GM13976 (cell line): Measurements from ENCODE around the gene SSPN.

Source experiments
- DNase-seq: peaks from one replicate; pipeline ENCODE4 v3.0.0; 2012; ENCODE audit warnings: low spot score
- in situ Hi-C: fragments of 300-500 bp; cut with MboI; formaldehyde crosslinking; loops from one replicate; pipeline ENCODE4 v1.12.0; 2022; ENCODE audit warnings: low sequenced_read_pairs, mixed read lengths, inconsistent platforms; ENCODE audit not compliant: unreplicated experiment
- TF ChIP-seq, protein P1 (sequence below): IDR thresholded peaks from 2 replicates; pipeline ENCODE4 v1.5.1; 2012; ENCODE audit warnings: borderline replicate concordance, mild to moderate bottlenecking; ENCODE audit not compliant: insufficient read depth; ENCODE audit errors: extremely low read depth, missing control alignments, control extremely low read depth

Gene SSPN

DNA sequence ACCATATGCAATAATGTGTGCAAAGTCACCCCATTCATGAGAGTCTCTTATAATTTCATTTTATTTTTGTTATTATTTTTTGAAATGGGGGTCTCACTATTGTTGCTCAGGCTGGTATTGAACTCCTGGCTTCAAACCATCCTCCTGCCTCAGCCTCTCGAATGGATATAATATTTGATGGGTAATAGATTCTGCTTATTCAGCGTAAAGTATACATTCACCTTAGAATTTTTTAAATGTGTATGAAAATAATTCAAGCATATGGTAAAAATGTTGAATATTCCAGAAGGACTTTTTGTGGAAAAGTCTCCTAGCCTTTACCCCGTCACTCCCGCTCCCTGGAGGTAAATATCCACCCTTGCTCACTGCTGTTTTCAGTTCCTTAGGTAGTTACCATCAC is 23.4 kb upstream of the SSPN start:
- no peak for DNase-seq
- in situ Hi-C loops: no loop called here
- TF ChIP-seq, protein P1, sequence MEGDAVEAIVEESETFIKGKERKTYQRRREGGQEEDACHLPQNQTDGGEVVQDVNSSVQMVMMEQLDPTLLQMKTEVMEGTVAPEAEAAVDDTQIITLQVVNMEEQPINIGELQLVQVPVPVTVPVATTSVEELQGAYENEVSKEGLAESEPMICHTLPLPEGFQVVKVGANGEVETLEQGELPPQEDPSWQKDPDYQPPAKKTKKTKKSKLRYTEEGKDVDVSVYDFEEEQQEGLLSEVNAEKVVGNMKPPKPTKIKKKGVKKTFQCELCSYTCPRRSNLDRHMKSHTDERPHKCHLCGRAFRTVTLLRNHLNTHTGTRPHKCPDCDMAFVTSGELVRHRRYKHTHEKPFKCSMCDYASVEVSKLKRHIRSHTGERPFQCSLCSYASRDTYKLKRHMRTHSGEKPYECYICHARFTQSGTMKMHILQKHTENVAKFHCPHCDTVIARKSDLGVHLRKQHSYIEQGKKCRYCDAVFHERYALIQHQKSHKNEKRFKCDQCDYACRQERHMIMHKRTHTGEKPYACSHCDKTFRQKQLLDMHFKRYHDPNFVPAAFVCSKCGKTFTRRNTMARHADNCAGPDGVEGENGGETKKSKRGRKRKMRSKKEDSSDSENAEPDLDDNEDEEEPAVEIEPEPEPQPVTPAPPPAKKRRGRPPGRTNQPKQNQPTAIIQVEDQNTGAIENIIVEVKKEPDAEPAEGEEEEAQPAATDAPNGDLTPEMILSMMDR: no peak

DNA sequence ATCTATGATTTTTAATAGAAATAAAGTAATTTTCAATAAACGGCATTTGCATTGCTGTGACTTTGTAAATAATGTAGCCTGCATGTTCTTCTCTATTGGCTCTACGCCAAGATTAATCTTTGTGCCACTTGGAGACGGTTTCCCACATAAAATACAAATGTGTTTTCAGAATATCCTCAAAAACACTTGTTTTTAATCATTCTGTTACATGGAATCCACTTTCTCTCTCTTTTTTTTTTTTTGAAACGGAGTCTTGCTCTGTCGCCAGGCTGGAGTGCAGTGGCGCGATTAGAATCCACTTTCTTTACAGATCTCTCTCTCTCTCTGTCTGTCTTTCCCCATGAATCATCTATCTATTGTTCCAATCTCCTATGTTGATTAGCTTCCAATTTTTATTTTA is 22.8 kb upstream of the SSPN start:
- in situ Hi-C loops: no loop called here
- DNase-seq: no peak
- TF ChIP-seq, protein P1: no peak

DNA sequence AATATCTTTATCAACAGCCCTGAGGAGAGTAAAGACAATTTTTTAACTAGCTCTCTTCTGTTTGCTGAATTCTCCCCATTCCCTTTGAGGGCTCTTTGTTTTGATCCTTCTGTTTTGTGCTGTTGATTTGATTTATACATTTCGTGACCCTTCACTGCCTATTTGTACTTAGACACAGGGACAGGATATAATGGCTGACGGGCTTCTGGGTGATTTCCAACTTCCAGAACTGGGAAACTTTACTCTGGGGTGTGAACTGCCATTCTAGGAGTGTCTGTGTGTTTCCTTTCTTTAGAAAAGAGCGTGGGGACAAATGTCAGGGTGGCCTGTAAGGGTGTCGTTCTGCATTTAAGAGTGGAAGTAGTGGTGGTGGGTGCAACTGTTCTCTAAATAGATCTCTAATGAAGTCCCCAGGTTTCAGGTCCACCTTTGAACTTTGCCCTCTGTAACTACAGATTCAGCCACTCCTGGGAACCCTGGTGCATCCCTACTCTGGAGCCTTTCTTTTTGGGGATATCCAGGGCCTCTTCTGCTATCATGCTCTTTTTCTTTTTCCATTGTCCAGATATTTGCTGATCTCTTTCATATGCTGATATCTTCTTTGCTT is 22.3 kb upstream of the SSPN start:
- TF ChIP-seq, protein P1: no peak
- no peak for DNase-seq

DNA sequence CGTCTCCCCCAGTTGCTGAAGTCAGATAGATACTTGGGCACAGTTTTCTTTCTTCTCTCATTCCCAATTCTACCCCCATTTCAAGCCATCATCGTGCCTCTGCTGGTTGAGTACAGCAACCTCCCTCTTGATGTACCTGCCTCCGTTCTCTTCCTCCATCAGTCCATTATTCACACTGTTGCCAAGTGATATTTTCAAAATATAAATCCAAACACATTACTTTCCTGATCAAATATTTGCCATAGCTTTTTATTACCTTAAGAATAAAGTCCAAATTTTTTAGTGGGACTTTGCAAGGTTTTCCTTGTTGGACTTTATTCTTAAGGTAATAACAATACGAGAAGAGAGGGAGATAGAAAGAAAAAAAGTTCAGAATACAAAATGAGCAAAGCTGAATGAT is 18.6 kb upstream of the SSPN start:
- no peak for DNase-seq
- TF ChIP-seq, protein P1: no peak
- in situ Hi-C loops: no loop called here

More for the DNA sequence above, 22.3 kb upstream of the SSPN start:
- in situ Hi-C loops: no loop called here

DNA sequence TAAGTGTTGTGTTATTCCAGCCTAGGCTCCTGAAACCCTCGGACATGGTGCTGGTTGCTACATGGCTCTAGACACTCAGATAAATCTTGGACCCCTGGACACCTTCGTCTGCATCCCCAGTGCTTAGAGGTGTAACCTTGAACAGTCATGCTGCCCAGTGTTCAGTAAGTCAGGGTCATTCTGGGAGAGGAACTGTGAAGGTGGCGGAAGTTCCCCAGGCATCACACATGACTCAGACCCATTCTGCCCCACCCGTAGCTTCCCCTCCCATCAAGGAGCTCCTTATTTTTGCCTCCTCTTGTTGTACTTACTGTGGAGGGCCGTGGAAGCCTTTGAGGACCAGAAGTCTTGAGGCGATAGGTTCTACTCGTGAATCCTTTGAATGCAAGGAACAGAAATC is 18.1 kb upstream of the SSPN start:
- no peak for DNase-seq
- in situ Hi-C loops: no loop called here
- TF ChIP-seq, protein P1: no peak

DNA sequence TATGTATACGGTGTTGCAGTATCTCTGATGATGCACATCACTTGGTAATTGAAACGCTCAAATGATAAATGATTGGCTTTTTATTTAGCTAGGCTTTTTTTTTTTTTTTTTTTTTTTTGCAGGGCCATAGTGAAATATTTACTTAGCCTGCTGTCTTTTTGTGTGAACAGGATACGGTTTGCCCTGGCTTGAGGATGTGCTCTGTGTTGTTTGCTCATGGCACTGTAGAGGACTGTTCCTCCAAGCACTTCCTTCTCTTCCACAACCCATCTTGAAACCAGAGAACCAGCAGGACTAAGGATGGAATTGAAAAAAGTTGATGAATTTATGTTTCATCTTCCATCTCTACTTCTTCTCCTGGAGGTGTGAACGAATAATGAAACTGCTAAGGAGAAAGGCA is 15.5 kb upstream of the SSPN start:
- in situ Hi-C loops: no loop called here
- TF ChIP-seq, protein P1: no peak
- no peak for DNase-seq

DNA sequence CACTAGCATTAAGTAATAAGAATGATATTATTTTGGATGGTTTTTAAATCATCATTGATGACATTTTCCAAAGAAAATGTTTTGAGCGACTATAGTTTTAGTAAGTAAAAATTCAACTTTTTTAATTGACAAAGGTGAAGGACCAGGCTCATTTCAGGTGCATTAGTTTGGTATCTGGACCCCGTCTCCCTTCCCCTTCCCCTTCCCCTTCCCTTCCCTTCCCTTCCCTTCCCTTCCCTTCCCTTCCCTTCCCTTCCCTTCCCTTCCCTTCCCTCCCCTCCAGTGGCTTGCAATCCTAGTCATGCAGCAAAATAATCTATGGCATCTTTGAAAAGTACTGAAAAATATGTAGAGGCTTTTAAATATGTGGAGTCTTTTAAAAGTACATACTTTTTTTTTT is 13.0 kb upstream of the SSPN start:
- in situ Hi-C loops: no loop called here
- no peak for DNase-seq
- TF ChIP-seq, protein P1: no peak
